HL-60 (cell line): ENCODE measurements around the gene CNST.

ENCODE experiments used
- CTCF ChIP-seq: IDR thresholded peaks from one replicate; pipeline ENCODE4 v1.5.1; 2011; ENCODE audit warnings: low read length, control low read depth, inconsistent platforms; ENCODE audit not compliant: insufficient read depth
- POLR2AphosphoS5 ChIP-seq: IDR thresholded peaks from 2 replicates; pipeline ENCODE4 v1.6.1; 2012; ENCODE audit warnings: low read depth
- SPI1 ChIP-seq: IDR thresholded peaks from 2 replicates; pipeline ENCODE4 v1.6.1; 2012; ENCODE audit warnings: low read depth, mild to moderate bottlenecking, borderline replicate concordance

DNA sequence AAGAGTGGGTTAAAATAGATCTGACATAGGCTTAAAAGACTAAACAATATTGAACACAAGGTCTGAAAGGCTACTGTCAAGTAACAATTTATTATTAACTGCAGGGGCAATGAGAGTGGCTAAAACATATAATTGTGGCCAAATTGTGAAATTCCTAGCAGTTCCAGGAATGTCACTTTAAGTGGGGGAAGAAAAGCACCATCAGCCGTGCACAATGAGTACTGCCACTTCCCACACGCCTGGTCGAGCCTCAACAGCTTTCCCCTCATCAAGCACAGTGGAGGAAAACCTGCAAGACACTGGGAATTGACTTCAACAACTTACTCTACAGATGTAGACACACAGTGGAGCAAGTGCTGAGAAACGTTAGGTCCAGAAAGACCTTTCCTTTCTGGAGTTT, 16.6 kb upstream of the CNST start:
- TF ChIP-seq CTCF (no peak), POLR2AphosphoS5 (no peak), SPI1 (no peak)
